Dedifferentiated amniotic fluid mesenchymal stem cell (primary cell): ENCODE data around the gene GOLGA5.
"Not testable (repeated sequence)": the region's sequence is repeated elsewhere in the genome, so short reads cannot be mapped to it uniquely, and the experiment has no call there.

ENCODE experiments used
- DNase-seq: peaks from one replicate; pipeline ENCODE4 v3.0.0-alpha.2; 2016; ENCODE audit errors: extremely low spot score

GOLGA5 gene, protein sequence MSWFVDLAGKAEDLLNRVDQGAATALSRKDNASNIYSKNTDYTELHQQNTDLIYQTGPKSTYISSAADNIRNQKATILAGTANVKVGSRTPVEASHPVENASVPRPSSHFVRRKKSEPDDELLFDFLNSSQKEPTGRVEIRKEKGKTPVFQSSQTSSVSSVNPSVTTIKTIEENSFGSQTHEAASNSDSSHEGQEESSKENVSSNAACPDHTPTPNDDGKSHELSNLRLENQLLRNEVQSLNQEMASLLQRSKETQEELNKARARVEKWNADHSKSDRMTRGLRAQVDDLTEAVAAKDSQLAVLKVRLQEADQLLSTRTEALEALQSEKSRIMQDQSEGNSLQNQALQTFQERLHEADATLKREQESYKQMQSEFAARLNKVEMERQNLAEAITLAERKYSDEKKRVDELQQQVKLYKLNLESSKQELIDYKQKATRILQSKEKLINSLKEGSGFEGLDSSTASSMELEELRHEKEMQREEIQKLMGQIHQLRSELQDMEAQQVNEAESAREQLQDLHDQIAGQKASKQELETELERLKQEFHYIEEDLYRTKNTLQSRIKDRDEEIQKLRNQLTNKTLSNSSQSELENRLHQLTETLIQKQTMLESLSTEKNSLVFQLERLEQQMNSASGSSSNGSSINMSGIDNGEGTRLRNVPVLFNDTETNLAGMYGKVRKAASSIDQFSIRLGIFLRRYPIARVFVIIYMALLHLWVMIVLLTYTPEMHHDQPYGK

GRCh38 chr14:92793709-92794546 is at the start of gene GOLGA5:
GOLGA5 (plus strand) TSS chr14:92794305; CDS start chr14:92797438, 3,133 bp downstream.
- peak; percentile 95 for DNase-seq

DNA sequence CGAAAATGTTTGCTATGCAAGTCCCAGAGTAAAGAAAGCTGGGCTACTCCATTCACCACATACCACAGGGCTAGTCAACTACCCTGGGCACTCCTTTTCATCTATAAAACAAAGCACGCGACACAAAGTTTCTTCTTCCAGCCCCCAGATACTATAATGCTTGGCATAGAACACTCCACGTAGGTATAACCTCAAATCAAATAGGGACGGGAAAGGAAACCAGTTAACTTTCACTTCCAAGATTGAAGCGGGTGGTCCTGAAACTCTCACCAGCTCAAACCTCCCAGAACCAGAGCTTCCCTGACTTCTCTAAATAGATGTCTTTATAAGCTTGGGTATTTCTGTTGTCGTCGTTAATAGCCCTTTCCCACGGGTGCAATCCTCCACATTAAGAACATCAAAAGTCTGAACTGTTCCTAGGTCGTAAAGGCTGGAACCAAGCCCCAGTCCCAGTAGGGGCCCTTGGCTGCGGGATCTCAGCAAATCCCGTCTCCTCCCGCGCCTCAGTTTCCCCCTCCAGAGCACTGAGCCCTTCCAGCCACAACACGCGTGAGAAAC is 46.3 kb upstream of the GOLGA5 start:
- peak; percentile 19 for DNase-seq

DNA sequence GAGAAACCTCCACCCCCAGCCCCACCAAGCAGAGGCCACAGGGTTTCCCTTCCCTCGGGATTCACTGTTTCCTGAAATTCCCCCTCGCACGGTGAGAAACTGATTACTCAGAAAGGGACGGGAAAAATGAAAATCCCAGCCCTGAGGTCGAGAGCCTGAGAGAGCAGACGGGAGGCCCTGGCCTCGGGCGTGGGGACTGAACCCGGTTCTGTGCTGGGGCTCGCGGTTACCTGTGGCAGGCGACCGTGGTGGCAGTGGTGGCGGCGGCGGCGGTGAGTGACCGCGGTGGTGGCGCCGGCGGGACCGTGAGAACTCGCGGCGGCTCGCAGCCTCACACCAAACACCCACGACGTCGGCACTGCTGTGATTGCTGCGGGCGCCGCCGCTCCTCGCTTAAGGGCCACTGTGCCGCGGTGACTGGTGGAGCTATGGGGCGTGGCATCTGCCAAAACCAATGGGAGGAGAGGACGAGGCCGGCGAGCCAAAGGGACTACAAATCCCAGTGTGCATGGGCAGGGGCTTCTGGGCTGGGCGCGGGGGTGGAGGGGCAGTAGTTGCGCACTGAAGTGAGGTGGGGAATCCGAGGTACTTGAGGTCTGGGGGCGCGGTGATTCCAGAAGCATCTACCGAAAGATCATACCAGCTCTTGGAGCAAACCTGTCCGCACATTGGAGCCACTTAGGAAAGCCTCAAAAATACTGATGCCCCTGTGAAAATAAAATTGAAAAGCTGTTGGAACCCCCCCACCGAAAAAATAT is 45.7 kb upstream of the GOLGA5 start, which contains the start of gene LGMN:
Gene LGMN, minus strand, starts transcription at position 369 of the 758 bp plus-strand sequence. CDS start 15,841 bp downstream, outside the sequence.
- peak; percentile 89 for DNase-seq

DNA sequence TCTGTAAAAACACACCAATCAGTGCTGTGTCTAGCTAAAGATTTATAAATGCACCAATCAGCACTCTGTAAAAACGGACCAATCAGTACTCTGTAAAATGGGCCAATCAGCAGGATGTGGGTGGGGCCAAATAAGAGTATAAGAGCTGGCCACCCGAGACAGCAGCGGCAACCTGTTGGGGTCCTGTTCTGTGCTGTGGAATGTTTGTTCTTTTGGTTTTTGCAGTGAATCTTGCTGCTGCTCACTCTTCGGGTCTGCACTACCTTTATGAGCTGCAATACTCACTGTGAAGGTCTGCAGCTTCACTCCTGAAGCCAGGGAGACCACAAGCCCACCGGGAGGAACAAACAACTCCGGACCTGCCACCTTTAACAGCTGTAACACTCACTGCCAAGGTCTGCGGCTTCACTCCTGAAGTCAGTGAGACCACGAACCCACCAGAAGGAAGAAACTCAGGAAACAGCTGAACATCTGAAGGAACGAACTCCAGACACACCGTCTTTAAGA is 43.8 kb upstream of the GOLGA5 start:
- DNase-seq: not testable (repeated sequence)

GRCh38 chr14:92750994-92751400 is 43.1 kb upstream of the GOLGA5 start:
- DNase-seq: no peak

GRCh38 chr14:92751819-92752218 is 42.3 kb upstream of the GOLGA5 start:
- DNase-seq: no peak

DNA sequence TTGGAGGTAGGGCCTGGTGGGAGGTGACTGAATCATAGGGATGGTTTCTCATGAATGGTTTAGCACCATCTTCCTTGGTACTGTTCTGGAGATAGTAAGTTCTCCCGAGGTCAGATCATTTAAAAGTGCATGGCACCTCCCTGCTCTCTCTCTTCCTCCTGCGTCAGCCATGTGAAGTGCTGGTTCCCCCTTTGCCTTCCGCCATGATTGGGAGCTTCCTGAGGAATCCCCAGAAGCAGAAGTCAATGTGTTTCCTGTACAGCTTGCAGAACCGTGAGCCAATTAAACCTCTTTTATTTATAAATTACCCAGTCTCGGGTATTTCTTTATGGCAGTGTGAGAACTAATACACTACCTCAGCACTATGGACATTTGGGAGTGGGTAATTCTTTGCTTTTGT is 40.9 kb upstream of the GOLGA5 start:
- no peak for DNase-seq

DNA sequence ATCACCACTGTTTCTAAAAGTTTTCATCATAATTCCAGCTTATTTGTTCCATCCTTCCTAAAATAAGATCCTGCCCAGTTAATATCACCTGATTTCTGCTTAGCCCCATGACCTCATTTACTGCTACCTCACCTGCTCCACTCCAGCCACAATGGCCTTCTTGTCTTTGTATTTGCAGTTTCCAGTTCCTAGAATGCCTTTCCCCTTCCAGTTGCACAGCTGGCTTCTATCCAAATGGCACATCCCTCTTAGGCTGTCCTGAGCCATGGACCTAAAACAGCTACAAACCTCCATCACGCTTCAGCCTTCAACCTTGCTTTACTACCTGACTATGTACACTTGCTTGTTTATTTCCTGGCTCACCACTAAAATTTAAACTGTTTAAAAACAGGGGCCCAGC is 39.1 kb upstream of the GOLGA5 start:
- no peak for DNase-seq

DNA sequence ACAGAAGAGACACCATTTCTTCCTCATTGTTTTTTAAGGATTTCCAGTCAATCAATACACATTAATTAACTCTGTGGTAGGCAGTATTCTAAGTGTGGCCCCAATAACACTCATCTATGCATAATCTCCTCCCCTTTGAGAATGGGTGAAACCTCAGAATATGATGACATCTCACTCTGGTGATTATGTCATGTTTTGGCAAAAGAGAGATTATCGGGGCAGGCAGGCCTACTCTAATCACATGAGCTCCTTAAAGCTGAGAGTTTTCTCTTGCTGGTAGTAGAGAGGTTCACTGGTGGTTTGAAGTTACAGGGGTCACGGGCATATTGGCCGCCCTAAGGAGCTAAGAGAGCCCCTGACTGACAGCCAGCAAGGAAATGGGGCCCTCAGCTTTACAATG is 38.6 kb upstream of the GOLGA5 start:
- no peak for DNase-seq

DNA sequence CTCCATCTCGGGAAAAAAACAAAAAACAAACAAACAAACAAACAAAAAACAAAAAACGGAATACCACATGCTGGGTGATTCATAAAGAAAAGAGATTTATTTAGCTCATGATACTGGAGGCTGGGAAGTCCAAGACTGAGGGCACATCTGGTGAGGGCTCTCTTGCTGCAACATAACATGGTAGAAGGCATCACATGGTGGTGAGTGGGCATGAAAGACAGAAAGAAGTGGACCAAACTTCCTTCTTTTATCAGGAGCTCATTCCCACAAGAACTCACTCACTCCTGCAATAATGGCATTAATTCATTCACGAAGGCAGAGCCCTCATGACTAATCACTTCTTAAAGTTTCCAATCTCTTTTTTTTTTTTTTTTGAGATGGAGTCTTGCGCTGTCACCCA is 37.7 kb upstream of the GOLGA5 start:
- DNase-seq: no peak

- no peak for DNase-seq
These were observed 34.8 kb upstream of the GOLGA5 start for GRCh38 chr14:92759300-92759678.

DNA sequence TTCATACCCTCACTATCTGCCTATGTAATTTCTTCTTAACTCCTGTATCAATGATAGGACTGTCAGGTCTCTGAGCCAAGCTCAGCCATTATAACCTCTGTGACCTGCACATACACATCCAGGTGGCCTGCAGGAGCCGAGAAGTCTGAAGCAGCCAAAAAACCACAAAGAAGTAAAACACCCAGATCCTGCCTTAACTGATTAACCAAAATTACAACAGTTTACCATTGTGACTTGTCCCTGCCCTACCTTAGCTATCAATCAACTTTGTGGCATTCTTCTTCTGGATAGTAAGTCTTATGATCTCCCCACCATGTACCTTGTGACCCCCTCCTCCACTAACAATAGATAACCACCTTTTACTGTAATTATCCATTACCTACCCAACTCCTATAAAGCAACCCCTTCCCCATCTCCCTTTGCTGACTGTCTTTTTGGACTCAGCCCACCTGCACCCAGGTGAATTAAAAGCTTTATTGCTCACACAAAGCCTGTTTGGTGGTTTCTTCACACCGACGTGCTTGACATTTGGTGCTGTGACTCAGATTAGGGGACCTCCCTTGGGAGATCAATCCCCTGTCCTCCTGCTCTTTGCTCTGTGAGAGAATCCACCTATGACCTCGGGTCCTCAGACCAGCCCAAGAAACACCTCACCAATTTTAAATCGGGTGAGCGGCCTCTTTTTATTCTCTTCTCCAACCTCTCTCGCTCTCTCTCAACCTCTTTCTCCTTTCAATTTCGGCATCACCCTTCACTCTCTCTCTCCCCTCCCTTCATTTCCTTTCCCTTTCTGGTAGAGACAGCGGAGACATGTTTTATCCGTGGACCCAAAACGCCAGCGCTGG is 34.2 kb upstream of the GOLGA5 start:
- no peak for DNase-seq

- no peak for DNase-seq
These were observed 33.6 kb upstream of the GOLGA5 start for GRCh38 chr14:92760524-92760805.

DNA sequence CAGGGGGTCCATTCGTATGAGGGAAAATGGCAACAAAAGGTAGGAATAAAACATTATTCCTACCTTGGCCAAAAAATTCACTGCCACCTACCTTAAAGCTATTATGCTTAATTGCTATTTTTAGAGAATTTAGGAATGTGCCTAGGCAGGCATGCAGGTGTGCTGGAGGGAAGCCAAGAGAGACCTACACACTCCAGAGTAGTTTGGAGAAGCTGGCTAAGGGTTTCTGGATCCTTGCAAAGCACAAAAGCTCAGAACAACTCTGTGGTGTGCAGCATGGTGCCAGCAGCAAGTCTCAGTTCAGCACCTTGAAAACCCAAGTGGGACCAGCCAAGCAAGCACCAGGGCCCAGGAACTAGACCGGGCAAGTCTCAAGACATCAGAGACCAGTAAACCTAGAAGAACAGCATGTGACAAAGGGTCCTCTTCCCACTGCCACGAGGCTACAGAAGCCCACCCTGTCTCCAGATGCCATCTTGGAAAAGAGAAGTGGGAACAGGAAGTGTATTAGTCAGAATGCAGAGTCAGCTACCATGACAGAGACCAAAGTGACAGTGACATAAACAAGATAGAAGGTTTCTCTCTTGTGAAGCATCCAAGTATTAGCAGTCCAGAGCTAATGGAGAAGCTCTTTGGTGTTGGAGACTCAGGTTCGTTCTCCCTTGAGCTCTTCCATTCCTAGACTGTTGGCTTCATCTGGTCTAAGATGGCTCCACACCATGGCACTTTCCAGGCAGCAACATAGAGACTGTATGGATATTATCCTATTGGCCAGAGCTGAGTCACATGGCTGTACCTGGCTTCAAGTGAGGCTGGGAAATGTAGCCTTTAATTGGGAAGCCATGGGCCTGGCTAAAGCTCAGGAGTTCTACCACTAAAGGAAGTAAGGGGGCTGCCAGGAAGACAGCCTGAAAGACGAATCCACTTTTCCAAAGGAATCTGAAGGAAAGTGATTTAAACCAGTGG is 30.2 kb upstream of the GOLGA5 start:
- not testable (repeated sequence) for DNase-seq

- DNase-seq: not testable (repeated sequence)
These were observed 25.9 kb upstream of the GOLGA5 start for GRCh38 chr14:92768236-92768635.

GRCh38 chr14:92768795-92769194 is 25.3 kb upstream of the GOLGA5 start:
- no peak for DNase-seq

DNA sequence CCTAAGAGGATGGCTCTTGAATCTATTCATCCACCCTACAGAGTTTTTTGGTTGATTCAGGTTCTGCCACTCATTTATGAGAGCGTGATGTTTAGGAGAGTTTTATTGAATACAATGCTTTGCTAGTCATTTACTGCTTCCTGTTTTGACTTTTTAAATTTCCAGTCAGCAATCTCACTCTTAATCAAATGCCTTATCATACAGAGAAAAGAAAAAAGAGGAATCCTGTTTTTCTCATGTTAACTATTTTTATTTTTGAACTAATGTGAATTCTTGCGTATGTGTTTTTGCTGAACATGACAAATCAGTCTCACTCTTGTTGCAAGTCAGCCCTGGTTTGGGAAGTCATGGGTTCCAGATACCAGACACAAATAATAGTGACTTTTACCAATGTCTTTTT is 23.6 kb upstream of the GOLGA5 start:
- no peak for DNase-seq

DNA sequence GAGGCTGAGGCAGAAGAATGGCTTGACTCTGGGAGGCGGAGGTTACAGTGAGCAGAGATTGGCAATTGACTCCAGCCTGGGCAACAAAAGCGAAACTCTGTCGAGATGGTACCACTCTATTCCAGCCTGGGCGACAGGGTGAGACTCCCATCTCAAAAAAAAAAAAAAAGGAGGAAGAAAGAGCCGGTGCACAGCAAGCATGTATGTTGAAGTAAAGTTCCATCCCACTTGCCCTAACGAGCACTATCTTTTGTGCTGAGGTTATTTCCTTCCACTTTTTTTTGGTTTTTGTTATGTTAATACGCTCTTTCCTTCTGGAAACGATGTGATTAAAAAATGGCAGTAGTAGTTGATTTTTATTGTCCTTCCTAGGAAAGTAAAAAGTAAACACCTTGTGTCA is 19.5 kb upstream of the GOLGA5 start:
- no peak for DNase-seq

DNA sequence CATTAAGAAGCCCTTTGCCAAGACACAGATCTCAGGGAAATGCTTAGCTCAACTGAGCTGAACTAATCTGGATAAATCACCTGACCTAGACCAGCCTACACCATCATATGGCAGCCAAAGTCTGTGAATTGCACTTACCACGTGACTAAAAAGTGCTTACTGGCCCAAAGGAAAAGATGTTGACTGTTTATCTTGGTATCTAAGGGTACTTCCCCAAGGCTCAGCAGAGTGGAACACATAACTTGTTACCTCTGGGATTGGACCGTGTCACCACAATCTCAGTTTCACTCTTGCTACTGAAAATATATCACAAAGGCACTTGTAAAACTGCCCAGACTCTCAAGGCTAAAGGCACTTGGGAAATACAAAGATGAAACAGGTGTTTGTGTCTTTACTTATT is 18.8 kb upstream of the GOLGA5 start:
- DNase-seq: not testable (repeated sequence)
